Caco-2 (cell line): ENCODE data around the gene RPUSD4. TPM values are rescaled to one million over a fixed set of nuclear protein-coding genes. Genes with fewer than 3 reads are reported as not detected.
"Not testable (repeated sequence)": the region's sequence is repeated elsewhere in the genome, so short reads cannot be mapped to it uniquely, and the experiment has no call there.

Source experiments
- BruUV-seq: library from RNA; stranded (reverse); fragments of 400-500 nt; replicated peaks from 2 replicates; lab custom pipeline; 2021; lab: Mats Ljungman, UMichigan
- CTCF ChIA-PET: fragments of 300-600 bp; sonication (Branson Sonifier 250); formaldehyde crosslinking; loops from one replicate; lab custom pipeline; 2022; ENCODE audit warnings: antibody characterized with exemption; lab: Charles Lee
- POLR2A ChIA-PET: fragments of 300-600 bp; sonication (Branson Sonifier 250); formaldehyde crosslinking; loops from one replicate; lab custom pipeline; 2022; ENCODE audit warnings: antibody characterized with exemption; lab: Charles Lee
- DNase-seq, 2 experiments: peaks; one replicate each; pipeline versions ENCODE4 v3.0.0 to v3.0.0-alpha.2; 2020 to 2022
- H3K27me3 ChIP-seq: replicated peaks from 2 replicates; pipeline ENCODE4 v1.6.0; 2011; ENCODE audit warnings: low read length; ENCODE audit not compliant: control insufficient read depth, insufficient read depth
- H3K36me3 ChIP-seq: 2 replicates; pipeline ENCODE4 v1.5.1; 2011; ENCODE audit warnings: low read length; ENCODE audit not compliant: control insufficient read depth, insufficient read depth
- H3K4me1 ChIP-seq: fragments of 250-450 bp; sonication (Bioruptor Pico); 2 replicates; pipeline ENCODE4 v1.5.1; 2020; ENCODE audit warnings: mild to moderate bottlenecking
- H3K4me3 ChIP-seq: 2 replicates; pipeline ENCODE4 v1.5.1; 2011; ENCODE audit warnings: low read depth, mild to moderate bottlenecking, control low read depth, low read length
- H3K9me3 ChIP-seq: fragments of 250-450 bp; sonication (Bioruptor Pico); 2 replicates; pipeline ENCODE4 v1.5.1; 2020; ENCODE audit warnings: mild to moderate bottlenecking, moderate library complexity
- H3K27ac Mint-ChIP-seq: one replicate; pipeline ENCODE4 v1.8.0; 2022; ENCODE audit warnings: mixed read lengths; ENCODE audit not compliant: unreplicated experiment
- H3K27me3 Mint-ChIP-seq: one replicate; pipeline ENCODE4 v1.8.0; 2022; ENCODE audit warnings: mixed read lengths; ENCODE audit not compliant: insufficient read depth, unreplicated experiment
- H3K36me3 Mint-ChIP-seq: one replicate; pipeline ENCODE4 v1.8.0; 2022; ENCODE audit warnings: mild to moderate bottlenecking, mixed read lengths; ENCODE audit not compliant: insufficient read depth, unreplicated experiment
- H3K4me1 Mint-ChIP-seq: one replicate; pipeline ENCODE4 v1.8.0; 2022; ENCODE audit warnings: low read depth, mixed read lengths; ENCODE audit not compliant: unreplicated experiment
- H3K4me3 Mint-ChIP-seq: one replicate; pipeline ENCODE4 v1.8.0; 2022; ENCODE audit warnings: mild to moderate bottlenecking, moderate library complexity, mixed read lengths; ENCODE audit not compliant: unreplicated experiment
- H3K9me3 Mint-ChIP-seq: one replicate; pipeline ENCODE4 v1.8.0; 2022; ENCODE audit warnings: mixed read lengths; ENCODE audit not compliant: unreplicated experiment
- CTCF ChIP-seq, 2 experiments: fragments of 200-600 bp in 1 of 2; IDR thresholded peaks; 1 replicate in 1 of 2; 2 replicates in 1 of 2; pipeline versions ENCODE4 v1.5.1 to v1.8.0; 2011 to 2022; ENCODE audit warnings: antibody characterized with exemption in 1 of 2, control low read depth in 1 of 2, inconsistent platforms in 1 of 2, low read depth in 1 of 2, low read length in 1 of 2, mild to moderate bottlenecking in 1 of 2, moderate library complexity in 1 of 2; ENCODE audit not compliant: insufficient read depth in 1 of 2, severe bottlenecking in 1 of 2, unreplicated experiment in 1 of 2
- intact Hi-C: fragments of 100-400 bp; cut with micrococcal nuclease; formaldehyde crosslinking; loops from one replicate; pipeline ENCODE4 v1.10.0; 2022; ENCODE audit not compliant: unreplicated experiment
- total RNA-seq: library from RNA; stranded (reverse); gene quantifications from 2 replicates; pipeline ENCODE4 v1.2.3, GENCODE V29; 2022

Gene RPUSD4
- total RNA-seq, 1 experiment from 2014 or later: 74.2 TPM

DNA sequence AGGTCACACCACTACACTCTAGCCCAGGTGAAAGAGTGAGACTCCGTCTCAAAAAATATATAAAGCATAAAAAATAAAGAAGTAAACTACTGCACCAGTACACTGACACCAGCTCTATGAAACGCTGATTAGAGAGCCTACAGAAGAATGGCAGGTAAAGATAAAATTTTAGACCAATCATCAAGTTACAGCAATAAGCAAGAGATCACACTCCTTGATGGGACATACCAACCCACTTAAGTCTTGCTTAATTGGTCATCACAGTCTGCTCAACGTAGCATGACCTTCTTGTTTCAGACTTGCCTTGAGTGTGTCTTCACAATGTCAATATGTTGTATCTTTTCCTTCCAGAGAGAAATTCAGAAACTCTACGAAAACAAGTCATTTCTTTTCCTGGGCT, 44.8 kb upstream of the RPUSD4 start:
- no peak overlapping the region for H3K27ac Mint-ChIP-seq
- Histone ChIP-seq H3K9me3 (no peaks in the 10 kb centered on the region), H3K27me3 (no peaks in the 10 kb centered on the region), H3K4me3 (no peak overlapping the region), H3K36me3 (no peaks in the 10 kb centered on the region), H3K4me1 (no peaks in the 10 kb centered on the region)
- no peak overlapping the region for H3K4me3 Mint-ChIP-seq
- ChIA-PET POLR2A (interaction anchor here (0.6 kb wide), 1 partner anchor 17 kb away, joined by 4 read pairs; no protein-coding TSS in a partner anchor), CTCF (no interaction called here)
- no peaks in the 10 kb centered on the region for H3K4me1 Mint-ChIP-seq
- no TSS peak for BruUV-seq
- intact Hi-C loops: no loop called here
- DNase-seq: no peak
- no peaks in the 10 kb centered on the region for H3K9me3 Mint-ChIP-seq
- TF ChIP-seq CTCF (IDR thresholded peaks at IDR 0.05; ENCODE audit: insufficient read depth in 1 of 2, low read depth in 1 of 2, low read length in 1 of 2, severe bottlenecking in 1 of 2, unreplicated experiment in 1 of 2): no peak
- peaks cover 89% of the 10 kb centered on the region for H3K36me3 Mint-ChIP-seq
- no peaks in the 10 kb centered on the region for H3K27me3 Mint-ChIP-seq

- H3K36me3 ChIP-seq, CTCF ChIA-PET, H3K4me3 Mint-ChIP-seq, H3K9me3 Mint-ChIP-seq, H3K27me3 ChIP-seq, H3K9me3 ChIP-seq, BruUV-seq, H3K4me1 Mint-ChIP-seq, H3K27ac Mint-ChIP-seq, DNase-seq, H3K27me3 Mint-ChIP-seq, intact Hi-C loops, H3K4me1 ChIP-seq, H3K4me3 ChIP-seq: not testable (repeated sequence)
- POLR2A ChIA-PET: interaction anchor here (0.6 kb wide), 1 partner anchor 18 kb away, joined by 4 read pairs; no protein-coding TSS in a partner anchor
- peaks cover 88% of the 10 kb centered on the region for H3K36me3 Mint-ChIP-seq
These were observed 44.1 kb upstream of the RPUSD4 start for GRCh38 chr11:126255507-126255906.

- H3K9me3 Mint-ChIP-seq: no peaks in the 10 kb centered on the region
- H3K27ac Mint-ChIP-seq: no peak overlapping the region
- Histone ChIP-seq H3K4me3 (no peak overlapping the region), H3K36me3 (no peaks in the 10 kb centered on the region), H3K27me3 (no peaks in the 10 kb centered on the region), H3K4me1 (no peaks in the 10 kb centered on the region), H3K9me3 (no peaks in the 10 kb centered on the region)
- no peaks in the 10 kb centered on the region for H3K4me1 Mint-ChIP-seq
- no peak overlapping the region for H3K4me3 Mint-ChIP-seq
- no peak for DNase-seq
- POLR2A ChIA-PET: no interaction called here
- peaks cover 88% of the 10 kb centered on the region for H3K36me3 Mint-ChIP-seq
- no TSS peak for BruUV-seq
- no peak for TF ChIP-seq CTCF (IDR thresholded peaks at IDR 0.05; ENCODE audit: insufficient read depth in 1 of 2, low read depth in 1 of 2, low read length in 1 of 2, severe bottlenecking in 1 of 2, unreplicated experiment in 1 of 2)
- intact Hi-C loops: no loop called here
- CTCF ChIA-PET: no interaction called here
- H3K27me3 Mint-ChIP-seq: no peaks in the 10 kb centered on the region
These were observed 43.4 kb upstream of the RPUSD4 start for GRCh38 chr11:126254819-126255218.

- Mint-ChIP-seq H3K9me3 (no peaks in the 10 kb centered on the region), H3K27me3 (no peaks in the 10 kb centered on the region), H3K36me3 (peaks cover 85% of the 10 kb centered on the region), H3K4me3 (no peak overlapping the region), H3K27ac (no peak overlapping the region), H3K4me1 (no peaks in the 10 kb centered on the region)
- TF ChIP-seq CTCF (IDR thresholded peaks at IDR 0.05; ENCODE audit: insufficient read depth in 1 of 2, low read depth in 1 of 2, low read length in 1 of 2, severe bottlenecking in 1 of 2, unreplicated experiment in 1 of 2): no peak
- Histone ChIP-seq H3K36me3 (no peaks in the 10 kb centered on the region), H3K27me3 (no peaks in the 10 kb centered on the region), H3K9me3 (no peaks in the 10 kb centered on the region), H3K4me1 (no peaks in the 10 kb centered on the region), H3K4me3 (no peak overlapping the region)
- POLR2A ChIA-PET: no interaction called here
- no peak for DNase-seq
- intact Hi-C loops: no loop called here
- BruUV-seq: no TSS peak
- CTCF ChIA-PET: no interaction called here
These were observed 41.8 kb upstream of the RPUSD4 start for GRCh38 chr11:126253265-126253664.
